Measurements from ENCODE around the gene ZNF69. TPM values are rescaled to one million over a fixed set of nuclear protein-coding genes. Genes with fewer than 3 reads are reported as not detected.

Gene ZNF69
- total RNA-seq, 1 experiment from 2014 or later, result 6.4 TPM

- POLR2A ChIA-PET, result no interaction called here
- DNase-seq, result no peak
- H3K4me3 ChIP-seq (ENCODE audit: low read depth, low read length), result no peak overlapping the region
- peaks cover 29% of the 10 kb centered on the region for H3K9me3 ChIP-seq
- H3K4me3 Mint-ChIP-seq (ENCODE audit: unreplicated experiment), result no peak overlapping the region
- H3K36me3 Mint-ChIP-seq (ENCODE audit: insufficient read depth, unreplicated experiment), result peaks cover 25% of the 10 kb centered on the region
- H3K27ac Mint-ChIP-seq (ENCODE audit: unreplicated experiment), result no peak overlapping the region
- no peaks in the 10 kb centered on the region for H3K4me1 Mint-ChIP-seq (ENCODE audit: low read depth, unreplicated experiment)
- peaks cover 10% of the 10 kb centered on the region for H3K9me3 Mint-ChIP-seq (ENCODE audit: unreplicated experiment)
- no peaks in the 10 kb centered on the region for H3K27me3 Mint-ChIP-seq (ENCODE audit: insufficient read depth, unreplicated experiment)
- intact Hi-C loops (cut with micrococcal nuclease; ENCODE audit: unreplicated experiment), result no loop called here
- TF ChIP-seq CTCF (IDR thresholded peaks at IDR 0.05; ENCODE audit: insufficient read depth in 1 of 2, low read depth in 1 of 2, low read length in 1 of 2, severe bottlenecking in 1 of 2, unreplicated experiment in 1 of 2), result no peak
- BruUV-seq (replicated peaks), result no TSS peak
- no peaks in the 10 kb centered on the region for H3K27me3 ChIP-seq (replicated peaks; ENCODE audit: control insufficient read depth, insufficient read depth, low read length)
- H3K4me1 ChIP-seq, result no peaks in the 10 kb centered on the region
- CTCF ChIA-PET, result no interaction called here
- peaks cover 1% of the 10 kb centered on the region; the same call in 1 of the 2 replicates for H3K36me3 ChIP-seq (ENCODE audit: control insufficient read depth, insufficient read depth, low read length)
Measured at GRCh38 chr19:11942008-11942842, 54.6 kb downstream of the ZNF69 start.

GRCh38 chr19:11942843-11943108, 55.2 kb downstream of the ZNF69 start:
- no peak for TF ChIP-seq CTCF (IDR thresholded peaks at IDR 0.05; ENCODE audit: insufficient read depth in 1 of 2, low read depth in 1 of 2, low read length in 1 of 2, severe bottlenecking in 1 of 2, unreplicated experiment in 1 of 2)
- H3K4me3 Mint-ChIP-seq (ENCODE audit: unreplicated experiment), result no peak overlapping the region
- Histone ChIP-seq H3K27me3 (replicated peaks; ENCODE audit: control insufficient read depth, insufficient read depth, low read length) (no peaks in the 10 kb centered on the region), H3K4me3 (ENCODE audit: low read depth, low read length) (no peak overlapping the region), H3K4me1 (no peaks in the 10 kb centered on the region), H3K36me3 (ENCODE audit: control insufficient read depth, insufficient read depth, low read length) (peaks cover 2% of the 10 kb centered on the region; the same call in 1 of the 2 replicates), H3K9me3 (peaks cover 29% of the 10 kb centered on the region)
- intact Hi-C loops (cut with micrococcal nuclease; ENCODE audit: unreplicated experiment), result no loop called here
- ChIA-PET CTCF (no interaction called here), POLR2A (no interaction called here)
- DNase-seq, result peak in 1 of 2 experiments; percentile 10
- H3K27ac Mint-ChIP-seq (ENCODE audit: unreplicated experiment), result no peak overlapping the region
- H3K9me3 Mint-ChIP-seq (ENCODE audit: unreplicated experiment), result peaks cover 10% of the 10 kb centered on the region
- peaks cover 30% of the 10 kb centered on the region for H3K36me3 Mint-ChIP-seq (ENCODE audit: insufficient read depth, unreplicated experiment)
- no peaks in the 10 kb centered on the region for H3K27me3 Mint-ChIP-seq (ENCODE audit: insufficient read depth, unreplicated experiment)
- no peaks in the 10 kb centered on the region for H3K4me1 Mint-ChIP-seq (ENCODE audit: low read depth, unreplicated experiment)
- BruUV-seq (replicated peaks), result no TSS peak

GRCh38 chr19:11944656-11945055, 57.1 kb downstream of the ZNF69 start:
- Mint-ChIP-seq H3K27me3 (ENCODE audit: insufficient read depth, unreplicated experiment) (no peaks in the 10 kb centered on the region), H3K4me3 (ENCODE audit: unreplicated experiment) (no peak overlapping the region), H3K9me3 (ENCODE audit: unreplicated experiment) (peaks cover 24% of the 10 kb centered on the region), H3K4me1 (ENCODE audit: low read depth, unreplicated experiment) (no peaks in the 10 kb centered on the region), H3K36me3 (ENCODE audit: insufficient read depth, unreplicated experiment) (peaks cover 49% of the 10 kb centered on the region), H3K27ac (ENCODE audit: unreplicated experiment) (no peak overlapping the region)
- no peak for TF ChIP-seq CTCF (IDR thresholded peaks at IDR 0.05; ENCODE audit: insufficient read depth in 1 of 2, low read depth in 1 of 2, low read length in 1 of 2, severe bottlenecking in 1 of 2, unreplicated experiment in 1 of 2)
- BruUV-seq (replicated peaks), result no TSS peak
- ChIA-PET CTCF (no interaction called here), POLR2A (no interaction called here)
- H3K4me3 ChIP-seq (ENCODE audit: low read depth, low read length), result no peak overlapping the region
- H3K4me1 ChIP-seq, result no peaks in the 10 kb centered on the region
- no peaks in the 10 kb centered on the region for H3K27me3 ChIP-seq (replicated peaks; ENCODE audit: control insufficient read depth, insufficient read depth, low read length)
- H3K9me3 ChIP-seq, result peaks cover 29% of the 10 kb centered on the region
- intact Hi-C loops (cut with micrococcal nuclease; ENCODE audit: unreplicated experiment), result no loop called here
- H3K36me3 ChIP-seq (ENCODE audit: control insufficient read depth, insufficient read depth, low read length), result peaks cover 6% of the 10 kb centered on the region
- no peak for DNase-seq

All from Caco-2 (cell line).